K562 (cell line): ENCODE data around the gene NTSR1. TPM values are rescaled to one million over a fixed set of nuclear protein-coding genes. Genes with fewer than 3 reads are reported as not detected.

ENCODE experiments used
- ATAC-seq: fragments of 200-7000 bp; cut with Tn5 transposase; 3 replicates; pipeline ENCODE4 v1.9.1; 2020; ENCODE audit warnings: moderate library complexity
- BruUV-seq: library from RNA; stranded (reverse); fragments of 400-500 nt; replicated peaks from 2 replicates; lab custom pipeline; 2021; lab: Mats Ljungman, UMichigan
- CTCF ChIA-PET: fragments of 300-600 bp; formaldehyde crosslinking; extraction: SDS; loops from one replicate; lab custom pipeline; 2021; ENCODE audit warnings: low intra/inter-chr PET ratio; lab: Yijun Ruan, JAX
- POLR2A ChIA-PET: fragments of 300-600, 350-650 bp; sonication (Branson Sonifier 250); formaldehyde crosslinking; extraction: SDS; loops from one replicate; lab custom pipeline; 2021; ENCODE audit warnings: antibody characterized with exemption, inconsistent platforms; lab: Yijun Ruan, JAX
- DNase-seq, 4 experiments: peaks; one replicate each; pipeline versions ENCODE4 v3.0.0 to v3.0.0-alpha.2; 2011 to 2018; ENCODE audit warnings: low spot score in 3 of 4, mixed read lengths in 3 of 4; ENCODE audit errors: extremely low read depth in 1 of 4
- FAIRE-seq: peaks from 2 replicates; lab custom pipeline; 2011; peaks lifted over from hg19 to GRCh38; lab: Jason Lieb, UNC
- H2AFZ ChIP-seq: 2 replicates; pipeline ENCODE4 v1.6.0; 2011; ENCODE audit warnings: low read depth, low read length, control low read depth, inconsistent platforms
- H3K27ac ChIP-seq: fragments of 200-600 bp; 3 replicates; pipeline ENCODE4 v1.8.0; 2011; ENCODE audit warnings: low read depth, mild to moderate bottlenecking, control low read depth, inconsistent platforms, low read length, moderate library complexity, mixed read lengths; ENCODE audit errors: extremely low read depth
- H3K27me3 ChIP-seq, 2 experiments: fragments of 300-600 bp in 1 of 2; 2 replicates in 1 of 2; 3 replicates in 1 of 2; pipeline versions ENCODE4 v1.6.0 to v1.8.0; 2011; ENCODE audit warnings: inconsistent platforms in 2 of 2, low read length in 2 of 2, mild to moderate bottlenecking in 1 of 2, mixed read lengths in 1 of 2, moderate library complexity in 1 of 2; ENCODE audit not compliant: control insufficient read depth in 2 of 2, insufficient read depth in 2 of 2
- H3K36me3 ChIP-seq: fragments of 300-600 bp; 3 replicates; pipeline ENCODE4 v1.8.0; 2011; ENCODE audit warnings: mild to moderate bottlenecking, low read length, inconsistent platforms; ENCODE audit not compliant: control insufficient read depth, insufficient read depth
- H3K4me1 ChIP-seq, 2 experiments: fragments of 200-600 bp in 1 of 2; replicated peaks in 1 of 2; 2 replicates in 1 of 2; 3 replicates in 1 of 2; pipeline versions ENCODE4 v1.5.1 to v1.8.0; 2011; ENCODE audit warnings: inconsistent platforms in 2 of 2, low read length in 2 of 2, mild to moderate bottlenecking in 1 of 2, mixed read lengths in 1 of 2, moderate library complexity in 1 of 2; ENCODE audit not compliant: control insufficient read depth in 2 of 2, insufficient read depth in 2 of 2
- H3K4me2 ChIP-seq: 2 replicates; pipeline ENCODE4 v1.6.1; 2011; ENCODE audit warnings: low read length, control low read depth, inconsistent platforms, mixed read lengths; ENCODE audit not compliant: insufficient read depth
- H3K4me3 ChIP-seq: fragments of 200-600 bp; sonication (generic), shearing (Covaris generic); 2 replicates; pipeline ENCODE4 v1.5.1; 2016; ENCODE audit warnings: control low read depth, inconsistent platforms
- H3K79me2 ChIP-seq: fragments of 200-600 bp; 3 replicates; pipeline ENCODE4 v1.8.0; 2011; ENCODE audit warnings: low read length, inconsistent platforms; ENCODE audit not compliant: control insufficient read depth, insufficient read depth
- H3K9ac ChIP-seq, 2 experiments: 2 replicates each; pipeline versions ENCODE4 v1.6.0 to v1.6.1; 2011; ENCODE audit warnings: low read depth in 2 of 2, low read length in 2 of 2, control low read depth in 1 of 2, inconsistent platforms in 1 of 2, mild to moderate bottlenecking in 1 of 2, mixed read lengths in 1 of 2; ENCODE audit not compliant: insufficient read depth in 1 of 2
- H3K9me1 ChIP-seq: one replicate; pipeline ENCODE4 v1.6.0; 2011; ENCODE audit warnings: inconsistent platforms, mild to moderate bottlenecking, low read length, moderate library complexity; ENCODE audit not compliant: control insufficient read depth, insufficient read depth
- H3K9me3 ChIP-seq: replicated peaks from 2 replicates; pipeline ENCODE4 v1.5.1; 2011; ENCODE audit warnings: low read depth, low read length, inconsistent platforms; ENCODE audit not compliant: control insufficient read depth, insufficient read depth
- H4K20me1 ChIP-seq: replicated peaks from 2 replicates; pipeline ENCODE4 v1.6.1; 2011; ENCODE audit warnings: low read length, inconsistent platforms, mixed read lengths; ENCODE audit not compliant: control insufficient read depth, insufficient read depth
- ARID1B ChIP-seq: fragments of 450-650 bp; IDR thresholded peaks from 2 replicates; pipeline ENCODE4 v1.6.1; 2016; ENCODE audit warnings: antibody characterized with exemption, mild to moderate bottlenecking, inconsistent platforms
- CREB3 ChIP-seq: fragments of 450-650 bp; conservative IDR thresholded peaks from 2 replicates; pipeline ENCODE4 v1.6.1; 2016; ENCODE audit warnings: missing genetic modification characterization, low read depth, mild to moderate bottlenecking, missing compliant biosample characterization, moderate library complexity
- RNF219 ChIP-seq: fragments of 250-450 bp; sonication (Bioruptor Pico); IDR thresholded peaks from 2 replicates; pipeline ENCODE4 v1.5.0; 2022; ENCODE audit warnings: mild to moderate bottlenecking
- SMAD2 ChIP-seq: fragments of 150-350 bp; IDR thresholded peaks from 2 replicates; pipeline ENCODE4 v1.6.1; 2014; ENCODE audit warnings: low read depth, mild to moderate bottlenecking, low read length
- WGBS: fragments of 100-300 bp; shearing (Covaris generic); methylation state at CpG from one replicate; pipeline ENCODE4 v1.1.6; 2016; ENCODE audit warnings: low coverage, mixed read lengths; ENCODE audit not compliant: insufficient coverage; ENCODE audit errors: missing lambda C conversion rate; 5-methylcytosine and 5-hydroxymethylcytosine counted together
- in situ Hi-C: fragments of 300-500 bp; cut with MboI; formaldehyde crosslinking; loops from 4 replicates; pipeline ENCODE4 v1.15.0; 2018; ENCODE audit warnings: inconsistent platforms, mixed read lengths
- intact Hi-C: fragments of 100-400 bp; cut with micrococcal nuclease; formaldehyde crosslinking; loops from 2 replicates; pipeline ENCODE4 v1.14.2; 2022
- polyA plus RNA-seq, 8 experiments: library from polyadenylated mRNA; depleted of rRNA in 4 of 8; stranded (reverse) in 5 of 8; unstranded in 3 of 8; fragments of >200 nt; fragmentation: Nextera tagmentation in 2 of 8; fragmentation: Illumina TruSeq in 1 of 8; extraction: Ambion mirVana in 2 of 8; extraction: Trizol in 1 of 8; gene quantifications; 2 replicates each; pipeline versions ENCODE4 v1.2.1 to v1.2.3, GENCODE V29; 2011 to 2014; ENCODE audit warnings: inconsistent platforms in 1 of 8, missing spikeins in 1 of 8
- total RNA-seq, 7 experiments: library from RNA; depleted of rRNA in 6 of 7; stranded (reverse); fragments of >200 nt in 6 of 7; fragmentation: Illumina TruSeq in 2 of 7; extraction: Trizol in 2 of 7; gene quantifications; 2 replicates each; pipeline versions ENCODE4 v1.2.1 to v1.2.3, GENCODE V29; 2011 to 2021; ENCODE audit warnings: low replicate concordance in 1 of 7
- TF ChIP-seq, protein P1 (sequence below): sonication (generic); formaldehyde crosslinking; IDR thresholded peaks from 2 replicates; pipeline ENCODE4 v1.8.0; 2022; ENCODE audit warnings: mild to moderate bottlenecking, missing genetic modification reagents
- TF ChIP-seq, protein P2 (sequence below): fragments of 450-650 bp; IDR thresholded peaks from 2 replicates; pipeline ENCODE4 v1.6.1; 2017; ENCODE audit warnings: antibody characterized with exemption, mild to moderate bottlenecking
- TF ChIP-seq, protein P3 (sequence below): fragments of 450-650 bp; IDR thresholded peaks from 2 replicates; pipeline ENCODE4 v1.6.1; 2016; ENCODE audit warnings: antibody characterized with exemption

The NTSR1 gene
- total and polyA plus RNA-seq, 9 of the 15 experiments (the other 6 are each of a cell fraction or from before 2014, with no cell fraction given): 0.04 to 0.40 (median 0.13) TPM; not detected in 3

GRCh38 chr20:62793757-62794006 lies 85.0 kb downstream of the NTSR1 start:
- no peak for FAIRE-seq
- TF ChIP-seq CREB3 (tag) (no peak), RNF219 (no peak), SMAD2 (no peak), ARID1B (no peak)
- TF ChIP-seq, protein P1, sequence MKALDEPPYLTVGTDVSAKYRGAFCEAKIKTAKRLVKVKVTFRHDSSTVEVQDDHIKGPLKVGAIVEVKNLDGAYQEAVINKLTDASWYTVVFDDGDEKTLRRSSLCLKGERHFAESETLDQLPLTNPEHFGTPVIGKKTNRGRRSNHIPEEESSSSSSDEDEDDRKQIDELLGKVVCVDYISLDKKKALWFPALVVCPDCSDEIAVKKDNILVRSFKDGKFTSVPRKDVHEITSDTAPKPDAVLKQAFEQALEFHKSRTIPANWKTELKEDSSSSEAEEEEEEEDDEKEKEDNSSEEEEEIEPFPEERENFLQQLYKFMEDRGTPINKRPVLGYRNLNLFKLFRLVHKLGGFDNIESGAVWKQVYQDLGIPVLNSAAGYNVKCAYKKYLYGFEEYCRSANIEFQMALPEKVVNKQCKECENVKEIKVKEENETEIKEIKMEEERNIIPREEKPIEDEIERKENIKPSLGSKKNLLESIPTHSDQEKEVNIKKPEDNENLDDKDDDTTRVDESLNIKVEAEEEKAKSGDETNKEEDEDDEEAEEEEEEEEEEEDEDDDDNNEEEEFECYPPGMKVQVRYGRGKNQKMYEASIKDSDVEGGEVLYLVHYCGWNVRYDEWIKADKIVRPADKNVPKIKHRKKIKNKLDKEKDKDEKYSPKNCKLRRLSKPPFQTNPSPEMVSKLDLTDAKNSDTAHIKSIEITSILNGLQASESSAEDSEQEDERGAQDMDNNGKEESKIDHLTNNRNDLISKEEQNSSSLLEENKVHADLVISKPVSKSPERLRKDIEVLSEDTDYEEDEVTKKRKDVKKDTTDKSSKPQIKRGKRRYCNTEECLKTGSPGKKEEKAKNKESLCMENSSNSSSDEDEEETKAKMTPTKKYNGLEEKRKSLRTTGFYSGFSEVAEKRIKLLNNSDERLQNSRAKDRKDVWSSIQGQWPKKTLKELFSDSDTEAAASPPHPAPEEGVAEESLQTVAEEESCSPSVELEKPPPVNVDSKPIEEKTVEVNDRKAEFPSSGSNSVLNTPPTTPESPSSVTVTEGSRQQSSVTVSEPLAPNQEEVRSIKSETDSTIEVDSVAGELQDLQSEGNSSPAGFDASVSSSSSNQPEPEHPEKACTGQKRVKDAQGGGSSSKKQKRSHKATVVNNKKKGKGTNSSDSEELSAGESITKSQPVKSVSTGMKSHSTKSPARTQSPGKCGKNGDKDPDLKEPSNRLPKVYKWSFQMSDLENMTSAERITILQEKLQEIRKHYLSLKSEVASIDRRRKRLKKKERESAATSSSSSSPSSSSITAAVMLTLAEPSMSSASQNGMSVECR (CRISPR knock-in tag): no peak
- TF ChIP-seq, protein P2, sequence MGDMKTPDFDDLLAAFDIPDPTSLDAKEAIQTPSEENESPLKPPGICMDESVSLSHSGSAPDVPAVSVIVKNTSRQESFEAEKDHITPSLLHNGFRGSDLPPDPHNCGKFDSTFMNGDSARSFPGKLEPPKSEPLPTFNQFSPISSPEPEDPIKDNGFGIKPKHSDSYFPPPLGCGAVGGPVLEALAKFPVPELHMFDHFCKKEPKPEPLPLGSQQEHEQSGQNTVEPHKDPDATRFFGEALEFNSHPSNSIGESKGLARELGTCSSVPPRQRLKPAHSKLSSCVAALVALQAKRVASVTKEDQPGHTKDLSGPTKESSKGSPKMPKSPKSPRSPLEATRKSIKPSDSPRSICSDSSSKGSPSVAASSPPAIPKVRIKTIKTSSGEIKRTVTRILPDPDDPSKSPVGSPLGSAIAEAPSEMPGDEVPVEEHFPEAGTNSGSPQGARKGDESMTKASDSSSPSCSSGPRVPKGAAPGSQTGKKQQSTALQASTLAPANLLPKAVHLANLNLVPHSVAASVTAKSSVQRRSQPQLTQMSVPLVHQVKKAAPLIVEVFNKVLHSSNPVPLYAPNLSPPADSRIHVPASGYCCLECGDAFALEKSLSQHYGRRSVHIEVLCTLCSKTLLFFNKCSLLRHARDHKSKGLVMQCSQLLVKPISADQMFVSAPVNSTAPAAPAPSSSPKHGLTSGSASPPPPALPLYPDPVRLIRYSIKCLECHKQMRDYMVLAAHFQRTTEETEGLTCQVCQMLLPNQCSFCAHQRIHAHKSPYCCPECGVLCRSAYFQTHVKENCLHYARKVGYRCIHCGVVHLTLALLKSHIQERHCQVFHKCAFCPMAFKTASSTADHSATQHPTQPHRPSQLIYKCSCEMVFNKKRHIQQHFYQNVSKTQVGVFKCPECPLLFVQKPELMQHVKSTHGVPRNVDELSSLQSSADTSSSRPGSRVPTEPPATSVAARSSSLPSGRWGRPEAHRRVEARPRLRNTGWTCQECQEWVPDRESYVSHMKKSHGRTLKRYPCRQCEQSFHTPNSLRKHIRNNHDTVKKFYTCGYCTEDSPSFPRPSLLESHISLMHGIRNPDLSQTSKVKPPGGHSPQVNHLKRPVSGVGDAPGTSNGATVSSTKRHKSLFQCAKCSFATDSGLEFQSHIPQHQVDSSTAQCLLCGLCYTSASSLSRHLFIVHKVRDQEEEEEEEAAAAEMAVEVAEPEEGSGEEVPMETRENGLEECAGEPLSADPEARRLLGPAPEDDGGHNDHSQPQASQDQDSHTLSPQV: peak; percentile 49
- TF ChIP-seq, protein P3, sequence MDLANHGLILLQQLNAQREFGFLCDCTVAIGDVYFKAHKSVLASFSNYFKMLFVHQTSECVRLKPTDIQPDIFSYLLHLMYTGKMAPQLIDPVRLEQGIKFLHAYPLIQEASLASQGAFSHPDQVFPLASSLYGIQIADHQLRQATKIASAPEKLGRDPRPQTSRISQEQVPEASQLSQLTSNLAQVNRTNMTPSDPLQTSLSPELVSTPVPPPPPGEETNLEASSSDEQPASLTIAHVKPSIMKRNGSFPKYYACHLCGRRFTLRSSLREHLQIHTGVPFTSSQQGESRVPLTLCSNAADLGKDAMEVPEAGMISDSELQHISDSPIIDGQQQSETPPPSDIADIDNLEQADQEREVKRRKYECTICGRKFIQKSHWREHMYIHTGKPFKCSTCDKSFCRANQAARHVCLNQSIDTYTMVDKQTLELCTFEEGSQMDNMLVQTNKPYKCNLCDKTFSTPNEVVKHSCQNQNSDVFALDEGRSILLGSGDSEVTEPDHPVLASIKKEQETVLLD: 0 out of 2 replicates have a peak, but pooled peaks have one; percentile 20

More at GRCh38 chr20:62793757-62794006, 85.0 kb downstream of the NTSR1 start:
- peak overlapping the region; percentile 78 for H3K4me2 ChIP-seq
- H3K79me2 ChIP-seq: peaks cover 12% of the 10 kb centered on the region; the same call in 2 of the 3 replicates
- intact Hi-C loops: loop anchor here (5.0 kb wide), 1 partner anchor 106 kb away; no protein-coding TSS in a partner anchor
- H3K4me1 ChIP-seq: peaks cover 10 to 65% of the 10 kb centered on the region in 2 experiments; a peak in 4 of 5 replicates
- no peak for DNase-seq
- H3K36me3 ChIP-seq: peaks cover 13% of the 10 kb centered on the region; the same call in 2 of the 3 replicates
- H3K4me3 ChIP-seq: peak overlapping the region; percentile 9
- H3K9me3 ChIP-seq: no peaks in the 10 kb centered on the region
- no peaks in the 10 kb centered on the region for H3K9me1 ChIP-seq
- H3K27ac ChIP-seq: peak overlapping the region; percentile 76
- peak overlapping the region; percentile 65 to 93 for H3K9ac ChIP-seq
- in situ Hi-C loops: loop anchor here (5.0 kb wide), 1 partner anchor 126 kb away; no protein-coding TSS in a partner anchor
- no peak for ATAC-seq
- peak overlapping the region; percentile 80 for H2AFZ ChIP-seq
- no TSS peak for BruUV-seq
- CTCF ChIA-PET: interaction anchor here (2.9 kb wide), 1 partner anchor 126 kb away, joined by 20 read pairs; no protein-coding TSS in a partner anchor
- WGBS: 44% methylated on average over 6 of the region's 7 CpGs
- H3K27me3 ChIP-seq: peaks cover 4 to 12% of the 10 kb centered on the region in 2 experiments; a peak in 3 of 5 replicates
- no peaks in the 10 kb centered on the region for H4K20me1 ChIP-seq
- POLR2A ChIA-PET: interaction anchor here (0.5 to 1.2 kb wide), 4 partner anchors 11 to 134 kb away, joined by 3 to 5 read pairs (median 4); partner anchors contain the start of gene OGFR
